ENCODE results near the gene OGFOD2.

DNA sequence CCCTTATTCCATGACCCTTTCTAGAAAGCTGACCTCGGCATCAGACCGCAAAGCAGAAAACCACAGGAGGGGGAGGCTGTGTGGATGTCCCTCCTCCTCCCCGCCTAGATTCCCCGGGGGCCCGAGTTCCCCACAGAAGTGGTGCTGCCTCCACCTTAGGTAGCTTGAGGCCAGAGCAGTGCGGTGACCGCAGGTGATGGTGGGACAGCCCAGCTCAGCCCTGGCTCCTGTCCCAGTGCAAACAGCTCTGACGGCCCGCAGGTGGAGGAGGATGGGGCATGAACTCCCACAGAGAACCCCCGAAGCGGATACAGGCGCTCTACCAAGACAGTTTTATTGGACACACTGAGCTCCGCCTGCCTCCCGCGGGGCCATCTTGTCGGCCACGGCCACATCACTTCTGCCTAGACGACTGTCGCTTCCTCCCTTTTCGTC, 25.0 kb downstream of the OGFOD2 start:
- TF ChIP-seq, protein P1, sequence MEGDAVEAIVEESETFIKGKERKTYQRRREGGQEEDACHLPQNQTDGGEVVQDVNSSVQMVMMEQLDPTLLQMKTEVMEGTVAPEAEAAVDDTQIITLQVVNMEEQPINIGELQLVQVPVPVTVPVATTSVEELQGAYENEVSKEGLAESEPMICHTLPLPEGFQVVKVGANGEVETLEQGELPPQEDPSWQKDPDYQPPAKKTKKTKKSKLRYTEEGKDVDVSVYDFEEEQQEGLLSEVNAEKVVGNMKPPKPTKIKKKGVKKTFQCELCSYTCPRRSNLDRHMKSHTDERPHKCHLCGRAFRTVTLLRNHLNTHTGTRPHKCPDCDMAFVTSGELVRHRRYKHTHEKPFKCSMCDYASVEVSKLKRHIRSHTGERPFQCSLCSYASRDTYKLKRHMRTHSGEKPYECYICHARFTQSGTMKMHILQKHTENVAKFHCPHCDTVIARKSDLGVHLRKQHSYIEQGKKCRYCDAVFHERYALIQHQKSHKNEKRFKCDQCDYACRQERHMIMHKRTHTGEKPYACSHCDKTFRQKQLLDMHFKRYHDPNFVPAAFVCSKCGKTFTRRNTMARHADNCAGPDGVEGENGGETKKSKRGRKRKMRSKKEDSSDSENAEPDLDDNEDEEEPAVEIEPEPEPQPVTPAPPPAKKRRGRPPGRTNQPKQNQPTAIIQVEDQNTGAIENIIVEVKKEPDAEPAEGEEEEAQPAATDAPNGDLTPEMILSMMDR (IDR thresholded peaks at IDR 0.05), result no peak
- TF ChIP-seq POLR2AphosphoS5 (IDR thresholded peaks at IDR 0.05) (no peak), POLR2A (IDR thresholded peaks at IDR 0.05) (no peak)
